Activated CD4-positive, alpha-beta T cell treated with anti-CD3 and anti-CD28 coated beads for 36 hours (primary cell): ENCODE data around the gene HAT1. TPM values are rescaled to one million over a fixed set of nuclear protein-coding genes. Genes with fewer than 3 reads are reported as not detected.

Experiments
- ATAC-seq: fragments of 200-7000 bp; cut with Tn5 transposase; one replicate; pipeline ENCODE4 v1.10.0; 2021; ENCODE audit warnings: mild to moderate bottlenecking, moderate library complexity
- CTCF ChIA-PET: fragments of 350-600 bp; sonication (Branson Sonifier 250); formaldehyde crosslinking; loops from one replicate; lab custom pipeline; 2021; ENCODE audit warnings: antibody characterized with exemption; lab: Charles Lee
- POLR2A ChIA-PET: fragments of 350-600 bp; sonication (Branson Sonifier 250); formaldehyde crosslinking; loops from one replicate; lab custom pipeline; 2021; ENCODE audit warnings: antibody characterized with exemption, inconsistent platforms; lab: Charles Lee
- DNase-seq: peaks from one replicate; pipeline ENCODE4 v3.0.0-alpha.2; 2020
- H3K27ac Mint-ChIP-seq: one replicate; pipeline ENCODE4 v1.8.0; 2021; ENCODE audit warnings: mixed read lengths
- H3K27me3 Mint-ChIP-seq: one replicate; pipeline ENCODE4 v1.8.0; 2021; ENCODE audit warnings: mixed read lengths
- H3K36me3 Mint-ChIP-seq: one replicate; pipeline ENCODE4 v1.8.0; 2021; ENCODE audit warnings: low read depth, mixed read lengths
- H3K4me1 Mint-ChIP-seq: one replicate; pipeline ENCODE4 v1.8.0; 2021; ENCODE audit warnings: mixed read lengths
- H3K4me3 Mint-ChIP-seq: one replicate; pipeline ENCODE4 v1.8.0; 2021; ENCODE audit warnings: mild to moderate bottlenecking, moderate library complexity, mixed read lengths
- H3K9me3 Mint-ChIP-seq: one replicate; pipeline ENCODE4 v1.8.0; 2021; ENCODE audit warnings: low read depth, mixed read lengths
- intact Hi-C, 2 experiments: fragments of 100-400 bp; cut with DNase I in 1 of 2; cut with micrococcal nuclease in 1 of 2; formaldehyde crosslinking; loops; one replicate each; pipeline versions ENCODE4 v1.14.2 to v1.15.1; 2022 to 2024; cut with DNase I, micrococcal nuclease
- total RNA-seq, 2 experiments: library from RNA; stranded (reverse); gene quantifications; one replicate each; pipeline ENCODE4 v1.2.3, GENCODE V29; 2021

Gene HAT1
- total RNA-seq, 2 experiments from 2014 or later, result 88.5 to 92.6 TPM

DNA sequence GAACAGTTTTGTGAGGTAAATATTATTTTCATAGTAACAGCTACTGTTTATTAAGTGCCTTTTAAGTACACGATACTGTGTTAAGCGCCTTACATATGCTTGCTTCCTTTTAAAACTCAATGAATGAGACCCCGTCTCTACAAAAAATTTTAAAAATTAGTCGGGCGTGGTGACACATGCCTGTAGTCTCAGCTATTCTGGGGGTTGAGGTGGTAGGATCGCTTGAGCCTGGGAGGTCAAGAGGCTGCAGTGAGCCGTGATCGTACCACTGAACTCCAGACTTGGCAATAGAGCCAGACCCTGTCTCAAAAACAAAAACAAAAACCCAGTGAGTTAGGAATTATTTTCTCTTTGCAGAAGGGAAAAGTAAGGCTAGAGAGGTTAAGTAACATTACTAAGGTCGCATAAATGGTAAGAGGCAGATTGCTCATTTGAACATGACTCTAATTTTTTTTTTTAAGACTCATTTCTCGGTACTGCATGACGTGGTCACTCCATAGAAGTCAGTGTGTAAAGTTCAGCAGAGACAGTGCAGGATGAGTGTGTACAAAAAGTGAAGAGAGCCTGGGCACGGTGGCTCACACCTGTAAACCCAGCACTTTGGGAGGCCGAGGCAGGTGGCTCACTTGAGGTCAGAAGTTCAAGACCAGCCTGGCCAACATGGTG, 78.6 kb downstream of the HAT1 start:
- H3K27me3 Mint-ChIP-seq, result no peaks in the 10 kb centered on the region
- CTCF ChIA-PET, result interaction anchor here (0.8 to 1.2 kb wide), 2 partner anchors 298 to 427 kb away, joined by 3 read pairs; no protein-coding TSS in a partner anchor
- ATAC-seq, result no peak
- no peaks in the 10 kb centered on the region for H3K9me3 Mint-ChIP-seq
- peaks cover 18% of the 10 kb centered on the region for H3K4me1 Mint-ChIP-seq
- intact Hi-C loops, result loop anchor here (1.0 to 2.0 kb wide), 2 partner anchors 102 to 554 kb away; partner anchors contain the start of gene DLX2 (in 1 of the 2)
- peak overlapping the region; percentile 75 for H3K4me3 Mint-ChIP-seq
- DNase-seq, result no peak
- peaks cover 5% of the 10 kb centered on the region for H3K36me3 Mint-ChIP-seq
- POLR2A ChIA-PET, result no interaction called here
- H3K27ac Mint-ChIP-seq, result peak overlapping the region; percentile 87

- POLR2A ChIA-PET, result interaction anchor here (0.7 kb wide), 1 partner anchor 10 kb away, joined by 3 read pairs; no protein-coding TSS in a partner anchor
- DNase-seq (no peak), ATAC-seq (no peak)
- Mint-ChIP-seq H3K27me3 (no peaks in the 10 kb centered on the region), H3K27ac (no peak overlapping the region), H3K9me3 (no peaks in the 10 kb centered on the region), H3K4me1 (peaks cover 13% of the 10 kb centered on the region), H3K36me3 (peaks cover 15% of the 10 kb centered on the region), H3K4me3 (no peak overlapping the region)
- CTCF ChIA-PET, result no interaction called here
- intact Hi-C loops, result no loop called here
Observed at GRCh38 chr2:172007372-172007771, 85.1 kb downstream of the HAT1 start.

GRCh38 chr2:172009823-172010222, 87.6 kb downstream of the HAT1 start:
- CTCF ChIA-PET, result interaction anchor here (0.6 kb wide), 1 partner anchor 81 kb away, joined by 5 read pairs; no protein-coding TSS in a partner anchor
- intact Hi-C loops, result no loop called here
- H3K36me3 Mint-ChIP-seq, result peaks cover 14% of the 10 kb centered on the region

DNA sequence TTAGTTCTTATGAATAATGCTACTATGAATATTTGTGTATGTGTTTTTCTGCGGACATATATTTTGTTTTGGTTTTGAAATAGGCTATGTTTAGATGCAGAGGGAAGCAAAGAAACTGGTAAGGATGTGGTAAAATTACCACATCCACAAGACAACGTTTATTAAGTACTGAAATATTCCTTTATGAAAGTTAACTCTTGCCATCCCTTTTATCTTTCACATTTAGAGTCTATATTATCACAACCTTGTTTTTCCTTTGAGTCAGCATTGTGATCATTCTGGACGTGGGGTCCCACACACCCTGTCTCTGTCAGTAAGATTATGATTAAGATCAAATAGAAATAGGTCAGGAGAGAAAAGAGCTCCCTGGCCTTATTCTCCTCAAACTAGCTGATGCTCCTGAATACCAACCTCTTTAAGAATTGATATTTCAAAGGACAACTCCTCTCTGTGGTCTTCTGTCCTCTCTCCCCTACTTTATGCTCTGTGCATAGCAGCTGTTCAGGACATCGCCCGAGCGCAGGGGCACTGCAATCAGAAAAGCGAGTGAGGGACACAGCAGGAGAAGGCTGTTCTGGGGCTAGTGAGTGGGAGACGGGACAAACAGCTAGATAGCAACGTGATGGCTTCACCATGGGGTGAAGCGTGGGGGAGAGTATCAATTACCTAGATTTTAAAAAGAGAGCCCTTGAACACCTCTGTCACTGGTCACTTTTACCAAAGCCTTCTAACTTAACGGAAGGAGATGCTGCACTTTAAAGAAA, 89.7 kb downstream of the HAT1 start:
- Mint-ChIP-seq H3K27me3 (no peaks in the 10 kb centered on the region), H3K4me3 (no peak overlapping the region), H3K36me3 (peaks cover 8% of the 10 kb centered on the region), H3K9me3 (no peaks in the 10 kb centered on the region), H3K4me1 (peaks cover 13% of the 10 kb centered on the region), H3K27ac (no peak overlapping the region)
- ATAC-seq, result peak; percentile 63
- intact Hi-C loops, result no loop called here
- DNase-seq, result no peak
- ChIA-PET POLR2A (no interaction called here), CTCF (interaction anchor here (0.5 to 1.1 kb wide), 3 partner anchors 9 to 75 kb away, joined by 3 to 4 read pairs (median 3); no protein-coding TSS in a partner anchor)

More at GRCh38 chr2:172009823-172010222, 87.6 kb downstream of the HAT1 start:
- H3K4me1 Mint-ChIP-seq, result peaks cover 13% of the 10 kb centered on the region
- ATAC-seq (no peak), DNase-seq (no peak)
- no peak overlapping the region for H3K27ac Mint-ChIP-seq
- H3K9me3 Mint-ChIP-seq, result no peaks in the 10 kb centered on the region
- no peak overlapping the region for H3K4me3 Mint-ChIP-seq
- H3K27me3 Mint-ChIP-seq, result no peaks in the 10 kb centered on the region
- POLR2A ChIA-PET, result no interaction called here

DNA sequence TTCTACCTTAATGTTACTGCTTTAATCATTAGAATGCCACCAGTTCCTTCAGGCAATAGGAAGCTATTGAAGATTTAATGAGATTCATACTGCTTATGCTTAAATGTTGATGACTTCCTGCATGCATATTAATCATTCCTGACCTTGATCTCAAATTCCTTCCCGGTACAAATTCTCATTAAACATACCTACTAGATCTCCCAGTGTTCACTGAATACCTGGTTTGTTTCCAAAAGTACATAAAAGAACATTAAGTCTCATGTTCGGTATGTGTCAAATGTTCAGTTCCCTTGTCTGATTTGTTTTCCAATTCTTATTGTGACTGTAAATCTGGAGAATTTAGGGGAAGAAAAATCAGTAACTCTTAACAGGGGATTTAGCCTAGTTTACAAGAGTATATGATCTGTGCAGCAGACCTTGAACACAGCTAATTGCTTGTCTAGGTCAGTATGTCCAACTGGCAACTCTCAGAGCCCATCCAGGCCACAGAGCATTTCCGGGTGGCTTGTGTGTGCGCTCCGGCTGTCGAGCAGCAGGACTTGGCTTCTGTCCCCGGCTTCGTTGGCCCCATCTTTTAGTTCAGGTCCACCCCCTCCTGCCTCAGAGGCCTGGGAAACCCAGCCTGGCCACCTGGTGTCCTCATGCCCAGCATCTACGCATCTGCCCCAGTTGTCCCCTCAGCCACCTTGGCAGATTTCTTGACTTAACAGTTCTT, 90.6 kb downstream of the HAT1 start:
- peaks cover 5% of the 10 kb centered on the region for H3K36me3 Mint-ChIP-seq
- H3K4me3 Mint-ChIP-seq, result no peak overlapping the region
- CTCF ChIA-PET, result interaction anchor here (0.7 to 1.1 kb wide), 2 partner anchors 8 to 74 kb away, joined by 3 read pairs; no protein-coding TSS in a partner anchor
- intact Hi-C loops, result no loop called here
- no peak for DNase-seq
- ATAC-seq, result no peak
- H3K27ac Mint-ChIP-seq, result no peak overlapping the region
- POLR2A ChIA-PET, result no interaction called here
- H3K27me3 Mint-ChIP-seq, result no peaks in the 10 kb centered on the region
- peaks cover 13% of the 10 kb centered on the region for H3K4me1 Mint-ChIP-seq
- H3K9me3 Mint-ChIP-seq, result no peaks in the 10 kb centered on the region

- Mint-ChIP-seq H3K27me3 (no peaks in the 10 kb centered on the region), H3K4me3 (no peak overlapping the region), H3K9me3 (no peaks in the 10 kb centered on the region), H3K36me3 (peaks cover 9% of the 10 kb centered on the region), H3K4me1 (peaks cover 13% of the 10 kb centered on the region), H3K27ac (no peak overlapping the region)
- intact Hi-C loops, result no loop called here
- DNase-seq, result no peak
- ATAC-seq, result no peak
- POLR2A ChIA-PET, result no interaction called here
- CTCF ChIA-PET, result no interaction called here
Observed at GRCh38 chr2:172013396-172013795, 91.1 kb downstream of the HAT1 start.

GRCh38 chr2:172021074-172021931, 99.0 kb downstream of the HAT1 start:
- Mint-ChIP-seq H3K4me3 (no peak overlapping the region), H3K9me3 (no peaks in the 10 kb centered on the region), H3K27me3 (no peaks in the 10 kb centered on the region), H3K4me1 (no peaks in the 10 kb centered on the region), H3K27ac (no peak overlapping the region), H3K36me3 (peaks cover 7% of the 10 kb centered on the region)
- intact Hi-C loops, result no loop called here
- CTCF ChIA-PET, result interaction anchor here (0.9 to 1.0 kb wide), 2 partner anchors 9 to 17 kb away, joined by 3 read pairs; no protein-coding TSS in a partner anchor
- DNase-seq (no peak), ATAC-seq (no peak)
- POLR2A ChIA-PET, result no interaction called here

DNA sequence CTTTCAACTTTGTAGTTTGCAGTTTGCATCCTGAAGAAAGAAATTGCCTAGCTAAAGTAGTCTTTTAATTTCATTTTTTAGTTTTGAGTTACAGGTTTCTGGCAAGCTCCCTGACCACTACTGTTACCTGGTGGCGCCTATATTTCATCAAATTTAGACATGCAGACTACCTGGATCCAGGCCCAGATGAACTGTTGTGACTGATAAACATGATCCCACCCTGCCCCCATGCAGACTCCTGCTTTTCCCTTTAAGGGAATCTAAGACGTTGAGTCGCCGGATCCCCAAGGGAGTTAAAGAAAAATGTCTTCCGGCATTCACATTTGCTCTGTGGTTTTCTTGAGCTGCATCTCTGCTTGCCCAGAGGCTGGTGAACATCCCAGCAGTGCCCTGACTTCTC, 99.7 kb downstream of the HAT1 start:
- intact Hi-C loops, result no loop called here
- CTCF ChIA-PET, result no interaction called here
- ATAC-seq (no peak), DNase-seq (no peak)
- Mint-ChIP-seq H3K4me3 (no peak overlapping the region), H3K27me3 (no peaks in the 10 kb centered on the region), H3K27ac (no peak overlapping the region), H3K4me1 (no peaks in the 10 kb centered on the region), H3K9me3 (no peaks in the 10 kb centered on the region), H3K36me3 (peaks cover 7% of the 10 kb centered on the region)
- POLR2A ChIA-PET, result no interaction called here

DNA sequence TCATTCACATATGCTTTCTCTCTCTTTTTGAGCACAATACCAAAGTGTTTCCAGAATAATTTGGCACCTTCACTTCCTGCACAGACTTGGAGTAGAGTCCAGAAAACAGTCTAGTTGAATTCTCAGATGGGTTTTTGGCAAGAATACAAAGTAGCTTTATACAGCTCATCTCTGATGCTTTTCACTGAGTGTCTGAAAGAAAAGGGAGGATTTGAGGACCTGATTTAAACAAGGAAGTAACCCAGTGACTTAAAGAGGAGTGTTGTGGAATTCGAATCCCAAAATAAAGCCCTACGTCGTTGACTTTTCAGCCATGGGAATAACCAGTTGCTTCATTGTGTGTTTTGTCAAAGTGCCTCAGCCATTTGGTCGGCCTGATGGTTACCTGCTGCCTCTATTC, 109.3 kb downstream of the HAT1 start:
- Mint-ChIP-seq H3K36me3 (no peaks in the 10 kb centered on the region), H3K27me3 (no peaks in the 10 kb centered on the region), H3K4me1 (no peaks in the 10 kb centered on the region), H3K9me3 (no peaks in the 10 kb centered on the region), H3K4me3 (no peak overlapping the region), H3K27ac (no peak overlapping the region)
- ATAC-seq, result no peak
- intact Hi-C loops, result no loop called here
- DNase-seq, result no peak
- POLR2A ChIA-PET, result interaction anchor here (0.7 kb wide), 1 partner anchor 446 kb away, joined by 5 read pairs; no protein-coding TSS in a partner anchor
- CTCF ChIA-PET, result no interaction called here
